Testis (tissue), 3 donors: ENCODE measurements around the gene NOD2. TPM values are rescaled to one million over a fixed set of nuclear protein-coding genes. Genes with fewer than 3 reads are reported as not detected.

ENCODE experiments used
- DNase-seq: peaks from one replicate; pipeline ENCODE4 v3.0.0-alpha.2; 2019
- H3K27ac ChIP-seq, 2 donors: fragments of 200-600 bp; sonication (generic); one replicate each; pipeline ENCODE4 v1.5.1; 2019
- H3K27me3 ChIP-seq: fragments of 200-600 bp; sonication (generic); one replicate; pipeline ENCODE4 v1.5.1; 2019
- H3K36me3 ChIP-seq: fragments of 200-600 bp; sonication (generic); one replicate; pipeline ENCODE4 v1.5.1; 2017; ENCODE audit warnings: low read depth; ENCODE audit errors: missing control alignments
- H3K4me1 ChIP-seq: fragments of 200-600 bp; sonication (generic); one replicate; pipeline ENCODE4 v1.5.1; 2019
- H3K4me3 ChIP-seq, 2 donors: fragments of 200-600 bp; sonication (generic); one replicate each; pipeline ENCODE4 v1.5.1; 2017 to 2019
- H3K9me3 ChIP-seq: fragments of 200-600 bp; sonication (generic); one replicate; pipeline ENCODE4 v1.5.1; 2017
- CTCF ChIP-seq, 3 experiments: fragments of 450-650 bp in 2 of 3; fragments of 200-600 bp in 1 of 3; sonication (generic) in 1 of 3; IDR thresholded peaks; one replicate each; pipeline ENCODE4 v1.5.1; 2016 to 2019; ENCODE audit warnings: antibody characterized with exemption in 3 of 3, mild to moderate bottlenecking in 2 of 3, moderate library complexity in 1 of 3
- POLR2A ChIP-seq: fragments of 450-650 bp; IDR thresholded peaks from one replicate; pipeline ENCODE4 v1.6.1; 2017; ENCODE audit warnings: antibody characterized with exemption, mild to moderate bottlenecking, moderate library complexity
- WGBS, 2 donors: methylation state at CpG; one replicate each; pipeline ENCODE4 v1.1.5; 2018; 5-methylcytosine and 5-hydroxymethylcytosine counted together
- intact Hi-C: fragments of 100-400 bp; cut with DNase I; formaldehyde crosslinking; loops from one replicate; pipeline ENCODE4 v1.15.1; 2023; ENCODE audit warnings: low total_unique reads
- polyA plus RNA-seq: library from polyadenylated mRNA; stranded (reverse); fragments of 350-450 nt; fragmentation: Illumina TruSeq; extraction: RNeasy Lipid Tissue Mini Kit (QIAGEN cat#74804); gene quantifications from one replicate; pipeline ENCODE4 v1.2.3, GENCODE V29; 2014; ENCODE audit warnings: low read depth, low replicate concordance; ENCODE audit not compliant: insufficient read depth
- total RNA-seq, 2 donors: library from RNA; depleted of rRNA; stranded (reverse); fragments of >200 nt; gene quantifications; one replicate each; pipeline ENCODE4 v1.2.3, GENCODE V29; 2016

NOD2 gene
- total and polyA plus RNA-seq, 3 donors from 2014 or later = 1.6 to 4.1 (median 1.7) TPM

GRCh38 chr16:50695017-50696000, 1.9 kb downstream of the NOD2 start:
- Histone ChIP-seq H3K9me3 (no peaks in the 10 kb centered on the region), H3K27me3 (no peaks in the 10 kb centered on the region), H3K27ac (no peak overlapping the region), H3K4me3 (no peak overlapping the region), H3K36me3 (no peaks in the 10 kb centered on the region), H3K4me1 (peaks cover 13% of the 10 kb centered on the region)
- 96% methylated on average over 9 of the region's 9 CpGs for WGBS, 2 donors
- TF ChIP-seq POLR2A = no peak
- no peak for TF ChIP-seq CTCF (IDR thresholded peaks at IDR 0.05)
- DNase-seq = peak; percentile 33
- intact Hi-C loops = no loop called here

GRCh38 chr16:50696126-50696525, 2.7 kb downstream of the NOD2 start:
- DNase-seq = no peak
- H3K27me3 ChIP-seq = no peaks in the 10 kb centered on the region
- H3K36me3 ChIP-seq = no peaks in the 10 kb centered on the region
- H3K9me3 ChIP-seq = no peaks in the 10 kb centered on the region
- intact Hi-C loops = no loop called here
- H3K4me3 ChIP-seq = no peak overlapping the region
- 64 to 70% methylated on average over 4 to 5 of the region's 5 CpGs for WGBS, 2 donors
- peaks cover 13% of the 10 kb centered on the region for H3K4me1 ChIP-seq
- TF ChIP-seq POLR2A (no peak), CTCF (IDR thresholded peaks at IDR 0.05) (no peak)
- H3K27ac ChIP-seq = no peak overlapping the region

- no peak overlapping the region for H3K4me3 ChIP-seq
- intact Hi-C loops = no loop called here
- H3K27ac ChIP-seq = peak overlapping the region in 1 of 2 donors; percentile 0
- no peaks in the 10 kb centered on the region for H3K27me3 ChIP-seq
- 67 to 70% methylated on average over 8 to 15 of the region's 15 CpGs for WGBS, 2 donors
- H3K36me3 ChIP-seq = no peaks in the 10 kb centered on the region
- H3K4me1 ChIP-seq = peaks cover 13% of the 10 kb centered on the region
- peak; percentile 78 for DNase-seq
- no peak for TF ChIP-seq POLR2A
- no peak for TF ChIP-seq CTCF (IDR thresholded peaks at IDR 0.05)
- no peaks in the 10 kb centered on the region for H3K9me3 ChIP-seq
Measured at GRCh38 chr16:50696575-50697420, 3.4 kb downstream of the NOD2 start.

- intact Hi-C loops = no loop called here
Measured at GRCh38 chr16:50697421-50697715, 4.0 kb downstream of the NOD2 start.

More at GRCh38 chr16:50697421-50697715, 4.0 kb downstream of the NOD2 start:
- no peak for DNase-seq
- TF ChIP-seq POLR2A (no peak), CTCF (IDR thresholded peaks at IDR 0.05) (no peak)
- H3K9me3 ChIP-seq = no peaks in the 10 kb centered on the region
- WGBS, 2 donors = 80 to 99% methylated on average over 2 to 5 of the region's 5 CpGs
- H3K4me3 ChIP-seq = no peak overlapping the region
- H3K27me3 ChIP-seq = no peaks in the 10 kb centered on the region
- no peaks in the 10 kb centered on the region for H3K36me3 ChIP-seq
- peak overlapping the region; percentile 0 to 34 for H3K27ac ChIP-seq
- H3K4me1 ChIP-seq = peaks cover 13% of the 10 kb centered on the region
